ENCODE data around the gene PLEKHH3. TPM values are rescaled to one million over a fixed set of nuclear protein-coding genes. Genes with fewer than 3 reads are reported as not detected.

Gene PLEKHH3
- polyA plus RNA-seq, 1 of the 3 experiments (the other 2 are of a cell fraction) = 12.8 TPM

- ChIA-PET CTCF (interaction anchor here (1.7 to 4.7 kb wide), 2 partner anchors 23 to 120 kb away, joined by 4 to 26 read pairs; partner anchors contain the start of gene PSMC3IP), POLR2A (no interaction called here)
- Histone ChIP-seq H3K27me3 (ENCODE audit: insufficient read depth) (no peaks in the 10 kb centered on the region), H3K9ac (no peak overlapping the region), H3K4me3 (ENCODE audit: low read depth in 2 of 2, low read length in 1 of 2) (no peak overlapping the region), H3K79me2 (ENCODE audit: insufficient read depth) (no peaks in the 10 kb centered on the region), H3K4me2 (no peak overlapping the region), H4K20me1 (ENCODE audit: insufficient read depth) (no peaks in the 10 kb centered on the region), H3F3A (replicated peaks; ENCODE audit: insufficient read depth) (peaks cover 3% of the 10 kb centered on the region), H3K36me3 (replicated peaks in 1 of 2; ENCODE audit: control insufficient read depth in 1 of 2, insufficient read depth in 2 of 2, low read length in 1 of 2) (peaks cover 4 to 46% of the 10 kb centered on the region in 2 experiments), H3K9me3 (no peaks in the 10 kb centered on the region), H3K27ac (ENCODE audit: low read depth in 2 of 2, low read length in 1 of 2) (no peak overlapping the region), H2AFZ (ENCODE audit: low read depth) (no peak overlapping the region), H3K4me1 (ENCODE audit: control insufficient read depth in 1 of 2, insufficient read depth in 2 of 2, low read depth in 1 of 2, low read length in 1 of 2) (peaks cover 0 to 6% of the 10 kb centered on the region in 2 experiments; a peak in 2 of 4 replicates), H3K9me2 (no peaks in the 10 kb centered on the region)
- DNase-seq = peak; percentile 10
- 92% methylated on average over 19 of the region's 19 CpGs for WGBS (ENCODE audit: low lambda C conversion rate)
- no peak for TF ChIP-seq FOSL2 (IDR thresholded peaks at IDR 0.05; ENCODE audit: borderline replicate concordance, low read depth)
- no peak for TF ChIP-seq GABPA (IDR thresholded peaks at IDR 0.05; ENCODE audit: low read depth)
- TF ChIP-seq JUND (IDR thresholded peaks at IDR 0.05) = no peak
- no peak for TF ChIP-seq ZBTB33 (IDR thresholded peaks at IDR 0.05; ENCODE audit: borderline replicate concordance, low read depth)
- TF ChIP-seq RFX5 (IDR thresholded peaks at IDR 0.05; ENCODE audit: low read length) = no peak
- no peak for TF ChIP-seq IRF3 (IDR thresholded peaks at IDR 0.05; ENCODE audit: low read depth, low read length)
- TF ChIP-seq NFIC (IDR thresholded peaks at IDR 0.05; ENCODE audit: borderline replicate concordance) = no peak
- TF ChIP-seq TAF1 (IDR thresholded peaks at IDR 0.05; ENCODE audit: borderline replicate concordance, low read depth, low read length) = no peak
- no peak for TF ChIP-seq USF2 (IDR thresholded peaks at IDR 0.05; ENCODE audit: borderline replicate concordance, low read depth, low read length)
- TF ChIP-seq RAD21 (IDR thresholded peaks at IDR 0.05; ENCODE audit: low read length) = no peak
- TF ChIP-seq EP300 (IDR thresholded peaks at IDR 0.05; ENCODE audit: borderline replicate concordance in 1 of 2, low read depth in 1 of 2, low read length in 1 of 2) = no peak
- no peak for TF ChIP-seq REST (IDR thresholded peaks at IDR 0.05; ENCODE audit: low read depth, low read length)
- TF ChIP-seq MAX (IDR thresholded peaks at IDR 0.05; ENCODE audit: low read depth) = no peak
- TF ChIP-seq ELF1 (IDR thresholded peaks at IDR 0.05) = no peak
- no peak for TF ChIP-seq SIN3A (IDR thresholded peaks at IDR 0.05; ENCODE audit: borderline replicate concordance, low read depth, low read length)
- TF ChIP-seq USF1 (IDR thresholded peaks at IDR 0.05; ENCODE audit: borderline replicate concordance, low read depth) = no peak
These were observed 20.5 kb upstream of the PLEKHH3 start for GRCh38 chr17:42697108-42697811.
